ENCODE data around the gene CAMTA1. TPM values are rescaled to one million over a fixed set of nuclear protein-coding genes. Genes with fewer than 3 reads are reported as not detected.

CAMTA1 gene
- total RNA-seq, 1 experiment from 2014 or later: 102 TPM

DNA sequence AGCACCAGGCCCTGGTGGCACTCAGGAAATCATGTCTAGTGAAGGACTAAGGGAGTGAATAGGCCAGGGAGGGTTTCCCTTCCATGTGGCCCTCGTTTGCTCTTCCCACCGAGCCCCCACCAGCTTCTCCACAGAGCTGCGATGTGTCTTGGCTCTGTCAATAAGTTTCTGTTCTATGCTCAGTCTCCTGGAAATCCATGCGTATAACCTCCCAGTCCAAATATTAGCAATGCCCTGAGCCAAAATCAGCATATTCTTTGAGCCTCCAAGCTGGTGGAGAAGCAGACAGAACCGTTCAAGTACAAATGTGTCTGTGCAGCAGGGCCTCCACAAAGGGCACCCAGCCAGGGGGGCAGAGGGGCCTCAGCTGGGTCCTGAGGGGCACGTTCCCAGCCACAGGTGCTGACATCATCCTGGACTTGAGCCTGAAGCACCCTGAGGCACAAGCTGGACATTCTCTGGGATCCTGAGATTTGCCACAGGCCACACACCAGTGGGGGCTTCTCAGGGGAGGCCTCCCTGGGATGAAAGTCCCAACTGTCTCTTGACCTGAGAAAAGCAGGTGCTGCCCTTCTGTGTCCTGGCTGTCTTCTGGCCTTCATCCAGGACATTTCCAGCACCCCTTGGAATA is 635.3 kb downstream of the CAMTA1 start:
- in situ Hi-C loops (cut with HindIII; ENCODE audit: low pct_unique_long_range_greater_than_20kb, low sequenced_read_pairs): no loop called here
- DNase-seq (ENCODE audit: low read depth): no peak

DNA sequence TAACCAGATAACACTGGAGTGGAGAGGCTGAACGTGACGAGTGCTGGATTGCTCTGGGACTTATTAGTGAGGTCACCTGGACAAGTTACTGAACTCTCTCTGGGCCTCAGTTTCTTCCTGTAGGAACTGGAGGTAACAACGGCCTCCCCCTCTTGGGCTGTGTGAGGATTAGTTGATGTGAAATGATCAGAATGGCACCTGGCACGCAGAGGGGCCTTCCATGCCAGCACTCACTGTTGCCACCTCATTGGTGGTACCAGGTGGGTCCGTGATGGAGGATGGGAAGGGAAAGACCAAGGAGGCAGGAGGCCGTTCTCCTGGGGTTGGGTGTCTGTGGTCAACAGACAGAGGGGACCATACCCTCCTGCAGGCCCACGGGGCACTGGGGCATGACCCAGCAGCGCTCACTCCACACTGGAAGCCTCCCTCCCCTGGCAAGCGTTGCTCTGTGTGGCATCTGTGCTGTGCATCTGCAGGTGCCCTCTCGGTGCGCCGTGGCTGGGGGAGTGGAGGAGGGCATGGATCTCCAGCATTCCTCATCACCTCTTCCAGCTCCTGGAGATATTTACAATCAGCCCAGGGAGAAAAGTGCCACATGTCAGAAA is 636.3 kb downstream of the CAMTA1 start:
- in situ Hi-C loops (cut with HindIII; ENCODE audit: low pct_unique_long_range_greater_than_20kb, low sequenced_read_pairs): no loop called here

DNA sequence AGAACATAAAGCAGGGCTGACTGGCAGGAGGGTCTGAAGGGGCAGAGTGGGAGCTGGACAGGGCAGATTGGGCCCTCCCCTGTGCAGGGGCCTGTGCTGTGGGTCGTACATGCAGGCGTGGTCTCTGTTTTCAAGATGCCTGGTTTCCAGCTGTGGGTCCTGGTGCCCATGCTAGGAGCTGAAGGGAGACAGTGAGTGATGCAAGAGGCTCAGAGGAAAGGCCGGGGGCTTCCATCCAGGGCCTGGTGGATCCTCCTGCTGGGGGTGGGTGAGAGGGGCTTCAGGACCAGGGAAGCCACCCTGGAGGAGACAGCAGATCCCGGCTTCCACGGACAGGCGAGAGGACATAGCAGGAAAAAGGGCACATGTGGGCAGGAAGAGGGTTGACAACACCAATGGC is 636.8 kb downstream of the CAMTA1 start:
- in situ Hi-C loops (cut with HindIII; ENCODE audit: low pct_unique_long_range_greater_than_20kb, low sequenced_read_pairs): no loop called here
- DNase-seq (ENCODE audit: low read depth): no peak

More for the DNA sequence above, 636.3 kb downstream of the CAMTA1 start:
- DNase-seq (ENCODE audit: low read depth): no peak

DNA sequence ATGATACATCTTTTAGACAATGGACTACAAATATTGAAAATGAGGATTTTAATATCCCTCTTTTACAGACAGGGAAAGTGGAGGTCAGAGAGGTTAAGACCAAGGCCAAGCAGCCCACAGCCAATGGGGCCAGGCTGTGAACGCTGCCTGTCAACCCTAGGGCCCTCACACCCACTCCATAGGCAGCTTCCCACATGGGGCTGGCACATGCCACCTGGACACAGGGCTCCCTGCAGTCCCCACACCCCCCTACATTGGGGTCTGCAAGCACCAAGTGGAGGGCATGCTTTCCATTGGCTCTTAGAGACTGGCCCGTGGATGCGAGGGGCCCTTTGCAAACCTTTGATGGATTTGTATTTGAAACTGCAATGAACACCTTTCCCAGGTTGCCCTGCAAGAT is 637.3 kb downstream of the CAMTA1 start:
- no peak for DNase-seq (ENCODE audit: low read depth)
- in situ Hi-C loops (cut with HindIII; ENCODE audit: low pct_unique_long_range_greater_than_20kb, low sequenced_read_pairs): no loop called here

DNA sequence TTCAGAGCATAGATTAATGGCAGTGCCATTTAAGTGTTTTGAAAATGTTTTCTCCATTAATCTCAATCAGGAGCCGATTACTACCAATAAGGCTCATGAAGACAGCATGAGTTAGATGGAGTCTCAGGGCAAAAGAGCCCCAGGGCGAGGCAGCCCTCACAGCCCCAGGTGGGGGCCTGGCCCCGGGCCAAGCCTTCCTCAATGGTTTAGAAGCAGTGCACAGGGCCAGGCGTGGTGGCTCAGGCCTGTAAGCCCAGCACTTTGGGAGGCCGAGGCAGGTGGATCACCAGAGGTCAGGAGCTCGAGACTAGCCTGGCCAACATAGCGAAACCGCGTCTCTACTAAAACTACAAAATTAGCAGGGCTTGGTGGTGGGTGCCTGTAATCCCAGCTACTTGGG is 637.7 kb downstream of the CAMTA1 start:
- DNase-seq (ENCODE audit: low read depth): no peak
- in situ Hi-C loops (cut with HindIII; ENCODE audit: low pct_unique_long_range_greater_than_20kb, low sequenced_read_pairs): no loop called here

DNA sequence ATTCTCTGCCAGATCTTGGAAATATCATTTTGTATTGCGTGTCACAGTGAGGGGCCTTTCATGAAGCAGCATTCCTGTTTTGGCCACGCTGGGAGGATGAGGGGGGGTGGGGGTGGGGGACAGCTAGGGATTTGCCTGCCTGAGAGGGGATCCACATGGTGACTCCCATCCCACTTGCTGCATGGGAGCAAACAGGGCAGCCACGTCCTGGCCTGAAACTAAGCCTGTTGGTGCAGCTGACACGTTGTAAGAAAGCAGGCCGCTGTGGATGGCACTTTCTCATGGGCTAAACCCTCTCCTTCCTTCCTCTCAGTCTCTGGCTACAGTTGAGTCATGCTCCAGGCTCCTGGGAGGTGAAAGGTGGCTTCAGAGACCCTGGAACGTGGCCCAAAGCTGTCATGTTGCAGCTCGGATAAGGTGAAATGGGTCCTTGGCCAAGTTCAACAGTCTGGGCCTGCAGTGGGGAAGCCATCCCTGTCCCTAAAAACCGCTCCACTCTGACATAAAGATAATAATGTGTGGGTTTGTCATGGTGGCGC is 639.2 kb downstream of the CAMTA1 start:
- in situ Hi-C loops (cut with HindIII; ENCODE audit: low pct_unique_long_range_greater_than_20kb, low sequenced_read_pairs): no loop called here
- no peak for DNase-seq (ENCODE audit: low read depth)

DNA sequence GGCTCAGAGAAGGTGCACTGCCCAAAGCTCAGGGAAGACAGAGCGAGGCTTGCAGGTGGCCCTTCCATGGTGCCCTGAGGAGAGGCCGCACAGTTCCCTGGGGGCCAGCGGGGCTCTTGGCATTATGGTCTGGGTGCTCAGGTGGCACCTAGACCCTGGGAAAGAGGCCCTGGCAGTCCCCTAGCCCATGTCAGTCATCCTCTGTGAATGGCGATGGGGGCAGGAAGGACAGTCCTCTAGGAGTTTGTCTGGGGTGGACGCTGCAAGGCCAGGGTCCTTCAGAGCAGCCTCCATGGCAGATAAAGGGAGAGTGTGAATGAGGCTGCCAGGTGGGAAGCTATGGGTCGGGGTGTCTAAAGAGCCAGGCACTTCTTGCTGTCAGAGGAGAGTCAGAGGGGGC is 640.0 kb downstream of the CAMTA1 start:
- no peak for DNase-seq (ENCODE audit: low read depth)
- in situ Hi-C loops (cut with HindIII; ENCODE audit: low pct_unique_long_range_greater_than_20kb, low sequenced_read_pairs): no loop called here

DNA sequence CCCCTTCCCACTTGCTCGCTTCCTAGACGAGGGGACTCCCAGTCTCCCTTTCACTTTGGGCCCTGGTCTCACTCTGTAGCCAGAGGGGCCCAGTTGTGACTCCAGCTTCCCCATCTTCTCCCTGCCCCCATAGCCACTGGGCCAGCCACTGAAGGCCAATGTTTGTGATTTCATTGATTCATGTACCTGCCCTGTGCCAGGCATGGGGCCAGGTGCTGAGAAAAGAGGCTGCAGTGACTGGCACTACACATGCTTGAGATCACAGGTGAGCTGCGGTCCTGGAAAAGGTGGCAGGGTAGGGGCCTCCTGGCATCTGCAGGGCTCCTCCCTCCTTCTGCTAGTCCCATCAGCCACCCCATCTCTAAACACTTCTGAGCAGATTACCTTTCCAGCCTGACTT is 640.5 kb downstream of the CAMTA1 start:
- no peak for DNase-seq (ENCODE audit: low read depth)
- in situ Hi-C loops (cut with HindIII; ENCODE audit: low pct_unique_long_range_greater_than_20kb, low sequenced_read_pairs): no loop called here

DNA sequence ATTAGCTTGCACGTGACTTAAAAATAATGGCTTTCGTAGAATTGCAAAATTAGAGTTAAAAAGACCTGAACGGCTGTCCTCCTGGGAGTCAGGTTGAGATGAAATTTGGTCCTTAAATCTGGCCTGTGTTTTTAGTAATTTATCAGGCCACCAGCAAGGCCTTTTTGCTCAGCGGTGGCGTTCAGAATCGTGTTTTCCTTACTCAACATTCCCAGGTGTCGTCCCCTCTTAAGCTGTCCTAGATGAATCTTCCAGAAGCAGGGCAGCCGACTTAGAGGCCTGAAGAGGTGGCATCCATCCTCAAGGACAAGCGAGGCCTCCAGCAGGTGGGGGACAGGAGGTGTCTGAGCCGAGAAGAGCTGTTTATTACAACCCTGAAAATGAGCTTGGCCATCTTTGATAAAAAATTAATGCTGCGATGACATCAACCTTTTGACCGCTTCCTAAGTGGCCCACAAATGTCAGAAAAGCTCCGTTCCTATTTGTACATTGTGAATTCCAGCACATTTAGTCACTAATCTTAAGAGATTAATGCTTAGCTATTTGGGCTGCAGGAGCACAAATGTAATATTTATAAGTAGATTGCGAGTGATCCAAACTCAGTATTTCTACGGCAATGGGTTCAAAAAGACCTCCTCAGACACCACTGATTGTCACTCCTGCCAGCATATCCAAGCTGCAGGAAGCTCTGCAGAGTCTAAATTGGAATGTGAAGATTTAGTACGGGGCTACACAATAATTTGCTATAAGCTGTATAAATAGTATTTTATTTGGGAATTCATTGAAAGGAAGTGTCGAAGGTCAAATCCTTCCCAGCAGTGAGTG is 641.7 kb downstream of the CAMTA1 start:
- no peak for DNase-seq (ENCODE audit: low read depth)
- in situ Hi-C loops (cut with HindIII; ENCODE audit: low pct_unique_long_range_greater_than_20kb, low sequenced_read_pairs): no loop called here

DNA sequence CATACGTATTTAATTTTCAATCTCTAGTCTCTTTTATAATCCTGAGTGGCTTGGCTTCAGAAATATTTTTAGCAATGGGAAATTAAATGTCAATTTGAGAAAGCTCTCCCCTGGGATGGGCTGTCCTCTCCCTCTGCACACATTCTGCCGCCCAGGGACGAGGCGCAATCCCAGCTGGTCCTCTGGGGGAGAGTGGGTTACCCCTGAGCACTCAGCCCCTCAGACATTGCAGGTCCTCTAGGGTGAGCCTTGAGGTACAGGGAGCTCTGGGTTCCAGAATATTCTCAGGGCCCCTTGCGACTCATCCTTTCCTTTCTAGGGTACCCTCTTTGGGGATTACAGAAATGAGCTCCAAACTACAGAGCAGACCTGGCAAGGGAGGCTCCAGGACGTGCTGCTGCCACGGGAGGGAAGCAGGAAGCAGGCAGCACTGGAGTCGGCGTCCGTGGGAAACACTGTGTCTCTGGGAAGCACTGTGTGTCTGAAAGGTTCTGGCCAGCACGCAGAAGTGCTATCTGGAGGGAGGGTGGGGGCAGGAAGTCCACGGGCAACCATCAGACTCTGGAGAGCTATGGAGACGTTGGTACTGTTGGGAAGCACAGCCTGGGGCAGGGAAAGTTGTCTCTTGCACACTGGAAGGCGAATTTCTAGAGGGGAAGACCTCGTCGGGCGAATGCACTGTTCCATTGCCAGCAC is 642.5 kb downstream of the CAMTA1 start:
- no peak for DNase-seq (ENCODE audit: low read depth)
- in situ Hi-C loops (cut with HindIII; ENCODE audit: low pct_unique_long_range_greater_than_20kb, low sequenced_read_pairs): no loop called here

DNA sequence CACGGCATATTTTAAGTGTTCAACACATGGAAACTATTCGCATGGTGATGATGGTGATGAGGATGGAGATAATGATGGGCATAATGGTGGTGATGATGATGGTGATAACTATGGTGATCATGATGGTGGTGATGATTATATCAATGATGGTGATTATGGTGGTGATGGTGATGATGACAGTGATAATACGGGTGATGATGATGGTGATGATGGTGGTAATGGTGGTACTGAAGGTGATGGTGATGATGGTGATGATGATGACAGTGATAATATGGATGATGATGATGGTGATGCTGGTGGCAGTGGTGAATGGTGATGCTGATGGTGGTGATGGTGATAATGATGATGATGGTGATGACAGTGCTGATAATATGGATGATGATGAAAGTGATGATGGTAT is 644.0 kb downstream of the CAMTA1 start:
- in situ Hi-C loops (cut with HindIII; ENCODE audit: low pct_unique_long_range_greater_than_20kb, low sequenced_read_pairs): no loop called here
- no peak for DNase-seq (ENCODE audit: low read depth)

DNA sequence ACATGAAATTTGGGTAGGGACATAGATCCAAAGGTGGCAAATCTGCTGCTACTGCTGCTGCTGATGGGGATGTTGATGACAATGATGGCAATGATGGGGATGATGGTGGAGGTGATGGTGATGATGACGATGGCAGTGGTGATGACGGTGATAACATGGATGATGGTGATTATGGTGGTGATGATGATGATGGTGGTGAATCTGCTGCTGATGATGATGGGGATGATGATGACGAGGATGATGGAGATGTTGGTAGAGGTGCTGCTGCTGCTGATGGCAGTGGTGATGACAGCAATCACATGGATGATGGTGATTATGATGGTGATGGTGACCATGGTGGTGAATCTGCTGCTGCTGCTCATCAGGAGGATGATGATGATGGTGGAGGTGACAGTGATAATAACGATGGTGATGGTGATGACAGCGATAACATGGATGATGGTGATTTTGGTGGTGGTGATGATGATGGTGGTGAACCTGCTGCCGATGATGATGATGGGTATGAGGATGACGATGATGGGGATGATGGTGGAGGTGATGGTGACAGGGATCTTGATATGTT is 644.9 kb downstream of the CAMTA1 start:
- in situ Hi-C loops (cut with HindIII; ENCODE audit: low pct_unique_long_range_greater_than_20kb, low sequenced_read_pairs): no loop called here

DNA sequence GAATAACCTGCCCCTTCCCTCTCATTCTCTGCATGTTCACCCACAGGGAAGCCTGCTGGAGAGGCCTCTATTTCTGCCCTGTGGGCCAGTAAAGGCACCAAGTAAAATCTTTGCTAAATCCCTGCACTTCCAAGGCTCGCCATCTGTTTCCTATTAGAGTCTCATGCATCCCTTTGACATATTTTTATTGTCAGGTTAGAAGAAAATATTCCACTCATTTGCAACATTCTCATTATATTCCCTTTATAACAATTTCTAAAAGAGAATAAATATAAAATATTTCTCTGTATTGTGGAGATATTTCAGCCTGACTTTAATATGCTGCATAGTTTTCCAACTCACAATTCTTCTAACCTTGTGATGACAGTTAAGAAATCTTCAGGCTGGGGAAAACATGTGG is 645.4 kb downstream of the CAMTA1 start:
- in situ Hi-C loops (cut with HindIII; ENCODE audit: low pct_unique_long_range_greater_than_20kb, low sequenced_read_pairs): no loop called here
- no peak for DNase-seq (ENCODE audit: low read depth)

More for the DNA sequence above, 644.9 kb downstream of the CAMTA1 start:
- no peak for DNase-seq (ENCODE audit: low read depth)

DNA sequence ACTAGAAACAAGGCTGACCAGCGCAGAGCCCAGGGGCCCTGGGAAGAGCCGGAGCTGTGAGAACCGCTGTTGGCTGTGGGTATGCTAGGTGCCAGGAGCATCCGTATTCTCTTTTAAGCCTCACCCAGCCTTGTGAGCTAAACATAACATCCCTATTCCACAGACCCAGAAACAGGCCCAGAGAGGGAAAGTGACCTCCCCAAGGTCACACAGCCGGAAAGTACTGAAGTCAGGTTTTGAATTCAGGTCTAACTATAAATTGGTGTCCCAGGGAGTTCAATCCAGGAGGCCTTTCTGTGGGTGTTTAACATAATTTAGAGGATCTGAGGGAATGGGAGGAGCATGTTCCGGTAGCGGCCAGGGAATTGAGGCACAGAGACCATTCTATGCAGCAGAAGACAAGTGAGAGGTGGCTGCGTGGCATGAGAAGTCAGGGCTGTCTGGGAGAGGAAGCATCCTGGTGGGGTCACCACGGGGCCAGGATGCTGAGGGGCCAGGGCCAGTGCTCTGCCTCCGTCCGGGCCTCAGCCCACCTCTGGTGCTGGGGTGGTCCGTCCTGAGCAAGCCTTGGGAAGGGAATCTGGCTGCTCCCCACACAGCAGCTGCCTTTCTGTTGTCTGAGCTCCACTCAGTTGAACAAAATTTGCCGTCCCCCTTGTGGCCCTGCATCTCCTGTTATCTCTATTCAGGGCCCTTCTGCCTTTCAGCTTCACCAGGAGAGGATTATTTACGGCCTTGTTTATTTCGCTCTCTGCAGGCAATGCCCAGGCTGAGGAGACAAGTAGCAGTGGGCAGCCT is 647.0 kb downstream of the CAMTA1 start:
- DNase-seq (ENCODE audit: low read depth): no peak
- in situ Hi-C loops (cut with HindIII; ENCODE audit: low pct_unique_long_range_greater_than_20kb, low sequenced_read_pairs): no loop called here

DNA sequence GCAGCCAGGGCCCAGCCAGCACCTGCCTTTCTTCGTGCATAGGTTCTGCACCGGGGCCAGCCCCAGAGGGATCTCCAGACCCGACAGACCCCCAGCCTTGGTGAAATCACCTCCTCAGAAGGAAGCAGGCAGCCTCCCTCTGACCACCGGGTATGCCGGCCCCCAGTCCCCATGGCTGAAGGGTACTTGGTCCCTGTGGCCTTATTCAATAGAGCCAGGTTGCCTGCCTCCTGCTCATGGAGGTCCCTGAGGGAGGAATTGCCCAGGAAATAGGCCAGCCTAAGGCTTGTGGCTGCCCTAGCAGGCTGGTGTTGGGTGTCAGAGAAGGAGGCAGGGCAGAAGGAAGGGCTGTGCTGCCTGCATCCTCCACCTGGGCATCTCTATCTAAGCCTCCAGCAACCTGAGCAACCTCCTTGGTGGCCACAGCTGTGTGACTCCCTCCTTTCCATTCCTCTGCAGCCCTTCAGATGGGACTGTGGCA is 647.7 kb downstream of the CAMTA1 start:
- in situ Hi-C loops (cut with HindIII; ENCODE audit: low pct_unique_long_range_greater_than_20kb, low sequenced_read_pairs): no loop called here
- no peak for DNase-seq (ENCODE audit: low read depth)

DNA sequence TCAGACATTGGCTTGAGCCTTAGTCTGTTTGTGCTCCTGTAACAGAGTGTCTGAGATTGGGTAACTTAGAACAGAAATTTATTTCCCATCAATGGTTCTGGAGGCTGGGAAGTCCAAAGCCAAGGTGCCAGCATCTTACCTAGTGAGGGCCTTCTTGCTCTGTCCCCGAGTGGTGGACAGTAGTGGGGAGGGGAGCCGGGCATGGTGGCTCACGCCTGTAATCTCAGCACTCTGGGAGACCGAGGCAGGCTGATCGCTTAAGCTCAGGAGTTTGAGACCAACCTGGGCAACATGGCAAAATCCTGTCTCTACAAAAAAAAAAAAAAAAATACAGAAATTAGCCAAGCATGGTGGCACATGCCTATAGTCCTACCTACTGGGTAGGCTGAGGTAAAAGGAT is 649.3 kb downstream of the CAMTA1 start:
- in situ Hi-C loops (cut with HindIII; ENCODE audit: low pct_unique_long_range_greater_than_20kb, low sequenced_read_pairs): no loop called here
- DNase-seq (ENCODE audit: low read depth): no peak

DNA sequence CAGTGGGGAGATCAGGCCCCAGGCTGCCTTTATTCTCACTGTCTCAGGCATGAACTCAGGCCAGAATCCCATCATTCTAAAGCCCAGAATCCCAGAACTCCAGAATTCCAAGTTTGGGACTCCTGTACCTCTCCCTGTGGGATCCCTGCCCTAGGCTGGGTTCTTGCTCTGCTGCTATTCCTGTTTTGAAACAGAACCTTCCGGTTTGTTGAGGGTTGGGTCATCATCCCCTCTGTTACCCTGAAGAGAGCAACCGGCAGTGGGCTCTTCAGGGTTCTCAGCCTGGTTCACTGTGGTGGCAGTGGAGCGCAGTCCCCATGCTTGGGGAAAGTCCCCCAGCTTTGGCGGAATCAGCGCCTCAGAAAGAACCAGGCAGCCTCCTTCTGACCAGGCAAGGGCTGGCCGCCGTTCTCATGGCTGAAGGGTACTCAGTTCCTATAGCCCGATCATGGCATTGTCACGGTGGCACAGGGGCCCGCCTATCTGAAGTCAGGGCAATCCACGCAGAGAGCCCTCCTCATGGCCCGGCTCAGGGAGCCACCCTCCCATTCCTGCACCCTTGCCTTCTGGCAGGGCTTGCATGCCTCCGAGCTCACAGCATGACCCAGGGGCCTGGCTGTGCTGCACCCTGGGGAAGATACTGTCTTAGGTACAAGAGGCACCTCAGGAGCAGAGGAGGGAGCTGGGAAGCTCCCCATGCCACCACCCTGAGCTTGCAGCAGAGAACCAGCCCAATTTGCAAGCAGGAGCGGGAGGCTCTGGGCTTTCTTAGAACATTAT is 650.2 kb downstream of the CAMTA1 start:
- in situ Hi-C loops (cut with HindIII; ENCODE audit: low pct_unique_long_range_greater_than_20kb, low sequenced_read_pairs): no loop called here
- DNase-seq (ENCODE audit: low read depth): no peak

Measured in Caki2 (cell line).